Measurements from ENCODE around the gene ACSL6. TPM values are rescaled to one million over a fixed set of nuclear protein-coding genes. Genes with fewer than 3 reads are reported as not detected.

The ACSL6 gene
- total and polyA plus RNA-seq, 10 donors: 0.76 to 18.4 (median 3.9) TPM

GRCh38 chr5:131957721-131958441 is 53.6 kb downstream of the ACSL6 start:
- no peak for TF ChIP-seq CTCF (IDR thresholded peaks at IDR 0.05 in 8 of 11, conservative IDR thresholded peaks at IDR 0.05 in 3 of 11)
- TF ChIP-seq POLR2A (IDR thresholded peaks at IDR 0.05): no peak
- no peak for TF ChIP-seq POLR2AphosphoS5 (IDR thresholded peaks at IDR 0.05)
- no peaks in the 10 kb centered on the region for H3K36me3 ChIP-seq
- no peaks in the 10 kb centered on the region for H3K9me3 ChIP-seq
- WGBS, 5 donors: 82 to 94% (median 93%) methylated on average over 8 of the region's 8 CpGs
- no peak overlapping the region for H3K4me3 ChIP-seq
- H3K27me3 ChIP-seq (replicated peaks in 1 of 7): no peaks in the 10 kb centered on the region
- no peak for DNase-seq
- intact Hi-C loops (cut with DNase I; ENCODE audit: low total_unique reads): no loop called here
- H3K27ac ChIP-seq: no peak overlapping the region
- no peaks in the 10 kb centered on the region for H3K4me1 ChIP-seq

GRCh38 chr5:131953969-131954368 is 57.5 kb downstream of the ACSL6 start:
- no peak overlapping the region for H3K27ac ChIP-seq
- intact Hi-C loops (cut with DNase I; ENCODE audit: low total_unique reads): no loop called here
- no peaks in the 10 kb centered on the region for H3K36me3 ChIP-seq
- H3K4me3 ChIP-seq: no peak overlapping the region
- no peaks in the 10 kb centered on the region for H3K27me3 ChIP-seq (replicated peaks in 1 of 7)
- H3K9me3 ChIP-seq: no peaks in the 10 kb centered on the region
- no peaks in the 10 kb centered on the region for H3K4me1 ChIP-seq
- TF ChIP-seq POLR2AphosphoS5 (IDR thresholded peaks at IDR 0.05) (no peak), POLR2A (IDR thresholded peaks at IDR 0.05) (no peak), CTCF (IDR thresholded peaks at IDR 0.05 in 8 of 11, conservative IDR thresholded peaks at IDR 0.05 in 3 of 11) (no peak)
- no peak for DNase-seq

- no peak for TF ChIP-seq POLR2AphosphoS5 (IDR thresholded peaks at IDR 0.05)
- no peak for TF ChIP-seq POLR2A (IDR thresholded peaks at IDR 0.05)
These were observed 59.1 kb downstream of the ACSL6 start for GRCh38 chr5:131952301-131952857.

GRCh38 chr5:131950706-131951105 is 60.8 kb downstream of the ACSL6 start:
- Histone ChIP-seq H3K9me3 (no peaks in the 10 kb centered on the region), H3K4me1 (no peaks in the 10 kb centered on the region), H3K36me3 (no peaks in the 10 kb centered on the region), H3K27me3 (replicated peaks in 1 of 7) (no peaks in the 10 kb centered on the region), H3K27ac (no peak overlapping the region), H3K4me3 (no peak overlapping the region)
- no peak for DNase-seq
- intact Hi-C loops (cut with DNase I; ENCODE audit: low total_unique reads): no loop called here
- WGBS, 5 donors: 88 to 98% (median 93%) methylated on average over 1 of the region's 1 CpG
- TF ChIP-seq POLR2A (IDR thresholded peaks at IDR 0.05) (no peak), POLR2AphosphoS5 (IDR thresholded peaks at IDR 0.05) (no peak), CTCF (IDR thresholded peaks at IDR 0.05 in 8 of 11, conservative IDR thresholded peaks at IDR 0.05 in 3 of 11) (no peak)

More at GRCh38 chr5:131952301-131952857, 59.1 kb downstream of the ACSL6 start:
- 46 to 86% (median 65%) methylated on average over 3 of the region's 3 CpGs for WGBS, 5 donors
- H3K27ac ChIP-seq: no peak overlapping the region
- H3K4me3 ChIP-seq: no peak overlapping the region
- no peak for DNase-seq
- no peaks in the 10 kb centered on the region for H3K27me3 ChIP-seq (replicated peaks in 1 of 7)
- no peaks in the 10 kb centered on the region for H3K9me3 ChIP-seq
- no peaks in the 10 kb centered on the region for H3K36me3 ChIP-seq
- no peaks in the 10 kb centered on the region for H3K4me1 ChIP-seq
- intact Hi-C loops (cut with DNase I; ENCODE audit: low total_unique reads): no loop called here

Data from spleen (tissue), 11 donors.